ENCODE data around the gene SLC44A5. TPM values are rescaled to one million over a fixed set of nuclear protein-coding genes. Genes with fewer than 3 reads are reported as not detected.
"Not testable (repeated sequence)": the region's sequence is repeated elsewhere in the genome, so short reads cannot be mapped to it uniquely, and the experiment has no call there.

Gene SLC44A5
- total RNA-seq, result not detected in 2 replicates

GRCh38 chr1:75611014-75611413 lies at the start of gene SLC44A5:
Gene SLC44A5, minus strand, starts transcription at chr1:75611114. Its CDS starts 69,667 bp downstream, at chr1:75541447.
- intact Hi-C loops (cut with micrococcal nuclease), result no loop called here

- intact Hi-C loops (cut with micrococcal nuclease), result no loop called here
Measured at GRCh38 chr1:75655931-75656330, 45.0 kb upstream of the SLC44A5 start.

GRCh38 chr1:75647183-75647582 lies 36.3 kb upstream of the SLC44A5 start:
- intact Hi-C loops (cut with micrococcal nuclease), result not testable (repeated sequence)

- intact Hi-C loops (cut with micrococcal nuclease), result not testable (repeated sequence)
Measured at GRCh38 chr1:75645153-75645552, 34.2 kb upstream of the SLC44A5 start.

- intact Hi-C loops (cut with micrococcal nuclease), result no loop called here
Measured at GRCh38 chr1:75643460-75643859, 32.5 kb upstream of the SLC44A5 start.

- intact Hi-C loops (cut with micrococcal nuclease), result no loop called here
Measured at GRCh38 chr1:75641325-75641724, 30.4 kb upstream of the SLC44A5 start.

- intact Hi-C loops (cut with micrococcal nuclease), result no loop called here
Measured at GRCh38 chr1:75640137-75640536, 29.2 kb upstream of the SLC44A5 start.

- intact Hi-C loops (cut with micrococcal nuclease), result loop anchor here (1.0 kb wide), 2 partner anchors 367 to 399 kb away; no protein-coding TSS in a partner anchor
Measured at GRCh38 chr1:75632350-75632949, 21.5 kb upstream of the SLC44A5 start.

GRCh38 chr1:75630998-75631397 lies 20.1 kb upstream of the SLC44A5 start:
- intact Hi-C loops (cut with micrococcal nuclease), result no loop called here

GRCh38 chr1:75630004-75630594 lies 19.2 kb upstream of the SLC44A5 start:
- intact Hi-C loops (cut with micrococcal nuclease), result no loop called here

- intact Hi-C loops (cut with micrococcal nuclease), result no loop called here
Measured at GRCh38 chr1:75625795-75626194, 14.9 kb upstream of the SLC44A5 start.

GRCh38 chr1:75618382-75618781 lies 7.5 kb upstream of the SLC44A5 start:
- intact Hi-C loops (cut with micrococcal nuclease), result loop anchor here (5.0 kb wide), 1 partner anchor 481 kb away; no protein-coding TSS in a partner anchor

- intact Hi-C loops (cut with micrococcal nuclease), result loop anchor here (5.0 kb wide), 1 partner anchor 479 kb away; no protein-coding TSS in a partner anchor
Measured at GRCh38 chr1:75616436-75617433, 5.8 kb upstream of the SLC44A5 start.

GRCh38 chr1:75615613-75616435 lies 4.9 kb upstream of the SLC44A5 start:
- intact Hi-C loops (cut with micrococcal nuclease), result loop anchor here (5.0 kb wide), 1 partner anchor 479 kb away; no protein-coding TSS in a partner anchor

GRCh38 chr1:75614399-75614756 lies 3.5 kb upstream of the SLC44A5 start:
- intact Hi-C loops (cut with micrococcal nuclease), result no loop called here

GRCh38 chr1:75613916-75614315 lies 3.0 kb upstream of the SLC44A5 start:
- intact Hi-C loops (cut with micrococcal nuclease), result no loop called here

- intact Hi-C loops (cut with micrococcal nuclease), result no loop called here
Measured at GRCh38 chr1:75612976-75613375, 2.1 kb upstream of the SLC44A5 start.

GRCh38 chr1:75602486-75602885 lies 8.4 kb downstream of the SLC44A5 start:
- intact Hi-C loops (cut with micrococcal nuclease), result no loop called here

GRCh38 chr1:75600781-75601180 lies 10.1 kb downstream of the SLC44A5 start:
- intact Hi-C loops (cut with micrococcal nuclease), result no loop called here

- intact Hi-C loops (cut with micrococcal nuclease), result no loop called here
Measured at GRCh38 chr1:75594327-75594726, 16.6 kb downstream of the SLC44A5 start.

- intact Hi-C loops (cut with micrococcal nuclease), result not testable (repeated sequence)
Measured at GRCh38 chr1:75593457-75593856, 17.5 kb downstream of the SLC44A5 start.
